Middle frontal gyrus (tissue), 1 donor: ENCODE data around the gene P2RX3.

Experiments used
- DNase-seq: peaks from one replicate; pipeline ENCODE4 v3.0.0-alpha.2; 2015; ENCODE audit warnings: low spot score; ENCODE audit errors: extremely low spot score

P2RX3 gene

DNA sequence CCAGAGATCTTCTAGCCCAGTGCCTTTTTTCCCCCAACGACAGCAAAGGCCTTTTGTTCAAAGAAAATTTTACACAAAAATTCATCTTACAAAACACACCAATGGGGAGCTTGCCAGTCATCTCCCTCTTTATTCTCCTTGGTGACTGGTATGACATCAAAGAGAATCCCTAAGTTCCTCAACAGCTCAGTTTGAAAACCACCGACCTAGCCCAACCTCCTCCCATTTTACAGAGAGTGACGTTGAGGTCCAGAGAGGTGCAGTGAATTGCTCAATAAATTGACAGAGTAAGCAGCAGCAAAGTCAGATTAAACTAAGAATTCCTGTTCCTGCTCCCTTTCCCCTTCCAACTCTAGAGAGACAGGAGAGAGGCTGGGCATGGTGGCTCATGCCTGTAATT is 81.0 kb downstream of the P2RX3 start:
- no peak for DNase-seq

DNA sequence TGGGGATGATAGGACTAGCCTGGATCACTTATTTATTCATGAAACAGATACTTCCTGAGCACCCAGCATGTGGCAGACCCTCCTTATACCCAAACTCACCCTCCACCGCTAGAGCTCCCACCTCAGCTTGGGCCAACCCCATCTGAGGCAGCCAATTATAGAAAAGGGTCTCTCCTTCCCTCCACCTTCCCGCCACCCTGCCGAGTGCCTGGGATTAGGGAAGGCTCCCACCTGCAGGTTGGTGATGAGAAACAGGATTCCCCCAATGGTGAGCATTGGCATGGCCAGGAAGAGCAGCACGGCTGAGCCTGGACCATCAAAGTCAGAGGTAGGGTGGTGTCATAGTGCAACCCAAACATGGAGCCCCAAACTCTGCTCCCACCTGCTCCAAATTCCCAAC is 82.9 kb downstream of the P2RX3 start:
- DNase-seq = no peak

DNA sequence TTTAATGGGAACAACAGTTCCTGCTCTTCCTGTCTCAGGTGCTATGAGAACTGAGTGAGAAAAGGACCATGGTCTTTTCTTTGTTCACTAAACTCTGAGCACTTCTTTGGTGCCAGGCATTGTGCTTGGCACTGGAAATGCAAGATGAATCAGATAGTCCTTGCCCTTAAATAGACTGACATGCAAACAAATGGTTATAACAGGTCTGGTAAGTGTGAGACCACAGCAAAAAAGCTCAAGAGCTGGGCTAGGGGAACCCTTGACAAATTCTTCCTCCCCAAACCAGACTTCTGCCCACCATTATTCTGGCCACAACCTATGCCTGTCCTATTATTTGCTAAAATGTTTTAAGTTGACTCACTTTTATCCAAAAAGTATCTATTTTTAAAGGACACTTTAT is 83.7 kb downstream of the P2RX3 start:
- no peak for DNase-seq
